ENCODE measurements around the gene GRK1.
A peak's percentile ranks its signal among the peaks of the same experiment; 100 is the strongest.
"Not testable (repeated sequence)": the region's sequence is repeated elsewhere in the genome, so short reads cannot be mapped to it uniquely, and the experiment has no call there.

Gene GRK1

GRCh38 chr13:113667771-113668490 is 912 bp downstream of the GRK1 start:
- no peak for DNase-seq

DNA sequence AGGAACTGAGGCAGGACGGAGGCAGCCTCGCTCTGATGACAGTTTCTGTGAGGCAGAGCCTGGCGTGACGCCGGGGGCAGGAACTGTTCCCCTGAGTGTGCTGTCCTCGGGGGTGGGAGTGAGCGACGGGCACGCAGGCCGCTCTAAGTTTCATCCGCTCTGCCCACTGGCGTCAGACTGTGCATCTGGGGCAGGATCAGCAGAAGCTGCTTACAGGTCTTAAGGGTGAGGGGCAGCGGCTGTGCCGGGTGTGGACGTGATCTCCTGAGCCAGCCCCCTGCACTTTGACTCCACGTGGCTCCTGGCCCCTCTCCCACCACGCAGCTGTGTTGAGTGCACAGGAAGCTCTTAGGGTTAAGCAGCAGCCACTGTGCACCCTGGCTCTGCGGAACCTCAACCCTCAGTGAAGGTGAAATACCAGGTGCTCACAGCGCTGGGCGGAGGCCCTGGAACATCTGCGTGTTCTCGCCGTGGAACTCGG is 1.5 kb downstream of the GRK1 start:
- DNase-seq: no peak

- DNase-seq: no peak
Observed at GRCh38 chr13:113669231-113669754, 2.3 kb downstream of the GRK1 start.

DNA sequence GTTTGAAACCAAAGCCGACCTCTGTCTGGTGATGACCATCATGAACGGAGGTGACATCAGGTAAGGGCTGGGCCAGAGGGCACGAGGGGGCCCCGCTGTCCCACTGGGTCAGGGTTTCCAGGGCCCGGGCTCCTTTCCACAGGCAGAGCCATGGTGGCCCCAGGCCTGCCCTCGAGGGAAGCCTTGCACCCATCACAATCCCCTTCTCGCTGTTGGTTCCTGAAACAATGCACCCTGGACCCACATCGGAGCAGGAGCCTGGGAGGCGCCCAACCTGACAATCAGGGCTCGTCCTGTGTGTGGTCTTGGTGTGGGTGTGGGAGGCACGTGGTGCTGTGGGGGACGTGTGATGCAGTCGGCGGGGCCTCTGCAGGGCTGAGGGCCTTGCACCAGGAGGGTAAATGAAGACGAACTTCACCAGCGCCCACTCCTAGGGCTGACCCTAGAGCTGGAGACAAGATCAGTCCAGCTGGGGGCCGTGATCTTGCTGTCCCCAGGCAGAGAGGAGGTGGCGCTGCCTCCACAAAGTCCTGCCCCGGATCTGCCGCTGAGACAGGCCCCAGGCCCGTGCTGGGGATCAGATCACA is 2.8 kb downstream of the GRK1 start:
- no peak for DNase-seq

- no peak for DNase-seq
Observed at GRCh38 chr13:113670541-113670940, 3.5 kb downstream of the GRK1 start.

- no peak for DNase-seq
Observed at GRCh38 chr13:113671066-113672001, 4.3 kb downstream of the GRK1 start.

DNA sequence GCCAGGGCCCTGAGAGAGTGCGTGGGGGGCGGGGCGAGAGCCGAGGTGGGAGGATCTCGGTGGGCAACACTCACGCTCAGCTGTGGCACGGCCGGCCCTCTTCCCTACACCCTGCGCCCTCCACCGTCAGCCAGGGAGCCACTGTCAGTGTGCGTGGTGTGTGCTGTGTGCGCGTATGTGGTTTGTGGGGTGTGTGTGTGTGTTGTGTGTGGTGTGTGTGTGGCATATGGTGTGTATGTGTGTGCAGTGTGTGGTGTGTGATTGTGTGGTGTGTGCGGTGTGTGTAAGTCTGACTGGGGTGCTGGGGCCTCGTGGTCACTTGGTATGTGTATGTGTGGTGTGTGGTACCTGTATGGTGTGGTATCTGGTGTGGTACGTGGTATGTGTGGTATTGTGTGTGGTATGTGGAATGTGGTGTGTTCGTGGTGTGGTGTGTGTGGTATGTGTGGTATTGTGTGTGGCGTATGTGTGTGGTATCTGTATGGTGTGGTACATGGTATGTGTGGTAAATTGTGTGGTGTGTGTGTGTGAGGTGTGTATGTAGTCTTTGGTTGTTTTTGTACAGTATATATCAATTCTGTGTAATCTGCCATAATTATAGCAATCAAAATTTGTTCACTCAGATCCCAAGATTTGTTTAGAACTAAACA is 5.1 kb downstream of the GRK1 start:
- no peak for DNase-seq

DNA sequence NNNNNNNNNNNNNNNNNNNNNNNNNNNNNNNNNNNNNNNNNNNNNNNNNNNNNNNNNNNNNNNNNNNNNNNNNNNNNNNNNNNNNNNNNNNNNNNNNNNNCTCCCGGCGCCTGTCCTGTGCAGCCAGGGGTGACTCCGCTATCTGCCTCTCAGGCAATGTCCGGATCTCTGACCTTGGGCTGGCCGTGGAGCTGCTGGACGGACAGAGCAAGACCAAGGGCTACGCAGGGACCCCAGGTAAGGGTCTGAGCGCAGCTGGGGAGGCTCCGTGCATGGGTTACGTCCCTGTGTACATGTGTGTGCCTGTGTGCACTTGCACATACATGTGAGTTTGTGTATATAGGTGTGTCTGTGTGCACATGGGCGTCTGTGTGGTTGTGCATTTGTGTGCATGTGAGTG is 55.9 kb downstream of the GRK1 start:
- no peak for DNase-seq

- no peak for DNase-seq
Observed at GRCh38 chr13:113723410-113724015, 56.5 kb downstream of the GRK1 start.

- no peak for DNase-seq
Observed at GRCh38 chr13:113724016-113724758, 57.2 kb downstream of the GRK1 start.

DNA sequence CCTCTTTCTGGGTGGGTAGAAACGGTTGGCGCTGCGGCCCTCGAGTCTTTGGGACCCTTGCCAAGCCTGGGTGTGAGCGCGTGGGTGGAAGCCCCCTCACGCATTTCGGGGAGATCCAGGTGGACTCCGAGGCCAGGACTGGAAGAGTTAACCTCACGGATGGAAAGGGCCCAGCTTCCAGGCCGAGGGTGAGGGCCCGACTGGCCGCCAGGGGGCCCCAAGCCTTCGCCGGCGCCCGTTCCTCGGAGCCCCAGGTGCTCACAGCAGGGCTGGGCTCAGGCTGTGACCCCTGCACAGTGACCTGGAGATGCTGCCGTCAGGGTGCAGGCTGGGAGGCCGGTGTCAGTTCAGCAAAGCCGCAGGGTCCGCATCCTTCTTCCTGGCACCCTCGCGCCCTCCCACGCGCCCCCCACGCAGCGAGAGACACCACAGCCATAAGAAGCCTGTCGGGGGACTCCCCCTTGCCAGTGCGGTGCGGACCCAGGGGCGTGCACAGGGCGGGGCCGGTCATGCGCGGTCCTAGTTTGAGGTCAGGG is 57.8 kb downstream of the GRK1 start:
- DNase-seq: peak; percentile 48

- DNase-seq: not testable (repeated sequence)
Observed at GRCh38 chr13:113725329-113726105, 58.5 kb downstream of the GRK1 start.

DNA sequence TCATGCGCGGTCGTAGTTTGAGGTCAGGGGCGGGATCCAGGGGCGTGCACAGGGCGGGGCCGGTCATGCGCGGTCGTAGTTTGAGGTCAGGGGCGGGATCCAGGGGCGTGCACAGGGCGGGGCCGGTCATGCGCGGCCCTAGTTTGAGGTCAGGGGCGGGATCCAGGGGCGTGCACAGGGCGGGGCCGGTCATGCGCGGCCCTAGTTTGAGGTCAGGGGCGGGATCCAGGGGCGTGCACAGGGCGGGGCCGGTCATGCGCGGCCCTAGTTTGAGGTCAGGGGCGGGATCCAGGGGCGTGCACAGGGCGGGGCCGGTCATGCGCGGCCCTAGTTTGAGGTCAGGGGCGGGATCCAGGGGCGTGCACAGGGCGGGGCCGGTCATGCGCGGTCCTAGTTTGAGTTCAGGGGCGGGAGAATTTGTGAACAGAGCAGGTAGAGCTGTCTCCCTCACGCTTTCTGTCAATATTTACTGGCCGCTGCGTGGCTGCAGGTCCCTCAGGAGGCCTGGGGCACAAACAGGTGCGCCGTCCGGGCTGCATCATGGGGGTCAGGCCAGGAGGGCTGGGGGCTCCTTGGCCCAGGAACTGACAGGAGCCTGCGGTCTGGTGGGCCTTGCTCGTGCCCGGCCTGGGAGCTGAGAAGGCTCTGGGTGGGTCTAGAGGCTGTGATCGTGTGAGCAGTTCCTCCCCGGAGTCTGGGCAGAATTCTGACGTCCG is 59.2 kb downstream of the GRK1 start:
- not testable (repeated sequence) for DNase-seq

DNA sequence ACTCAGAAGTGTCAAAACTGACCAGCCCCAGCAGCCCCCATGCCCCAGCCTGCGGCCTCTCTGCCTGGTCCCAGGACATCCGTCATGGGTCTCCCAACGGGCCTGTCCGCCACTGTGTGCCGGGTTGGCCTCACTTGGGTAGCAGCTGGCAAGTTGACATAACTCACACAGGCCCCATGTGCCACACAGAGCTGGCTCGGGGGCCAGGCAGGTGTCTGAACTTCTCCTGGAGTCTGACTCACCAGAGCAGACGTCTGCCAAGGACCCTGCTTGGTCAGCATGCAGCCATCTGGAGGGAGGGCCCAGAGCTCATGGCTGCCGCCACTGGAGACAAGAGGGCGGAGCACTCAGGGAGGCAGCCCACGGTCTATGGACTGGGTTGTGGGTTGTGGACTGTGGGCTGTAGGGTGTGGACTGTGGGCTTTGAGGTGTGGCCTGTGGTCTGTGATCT is 60.0 kb downstream of the GRK1 start:
- DNase-seq: no peak

DNA sequence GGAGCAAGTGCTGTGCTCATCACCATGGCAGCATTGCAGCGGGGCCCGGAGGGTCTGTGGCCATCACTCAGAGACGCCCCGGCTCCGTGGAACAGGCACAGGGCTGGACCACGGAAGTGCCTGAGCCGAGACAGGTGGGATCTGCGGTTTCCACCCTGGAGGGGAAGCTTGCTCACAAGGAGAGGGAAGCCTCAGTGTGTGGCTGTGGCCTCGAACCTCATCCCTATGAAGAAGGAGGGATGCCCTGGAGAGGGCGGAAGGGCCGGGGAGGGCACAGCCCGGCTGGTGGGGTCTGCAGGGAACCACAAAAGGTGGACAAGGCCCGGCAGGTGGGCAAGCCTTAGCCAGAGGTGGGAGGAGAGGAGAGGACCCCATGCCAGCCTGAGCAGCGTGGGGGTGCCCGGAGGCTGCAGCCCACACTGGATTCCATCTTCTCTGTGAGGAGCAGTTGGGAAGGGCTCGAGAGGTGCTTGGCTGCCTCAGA is 61.6 kb downstream of the GRK1 start:
- DNase-seq: no peak

DNA sequence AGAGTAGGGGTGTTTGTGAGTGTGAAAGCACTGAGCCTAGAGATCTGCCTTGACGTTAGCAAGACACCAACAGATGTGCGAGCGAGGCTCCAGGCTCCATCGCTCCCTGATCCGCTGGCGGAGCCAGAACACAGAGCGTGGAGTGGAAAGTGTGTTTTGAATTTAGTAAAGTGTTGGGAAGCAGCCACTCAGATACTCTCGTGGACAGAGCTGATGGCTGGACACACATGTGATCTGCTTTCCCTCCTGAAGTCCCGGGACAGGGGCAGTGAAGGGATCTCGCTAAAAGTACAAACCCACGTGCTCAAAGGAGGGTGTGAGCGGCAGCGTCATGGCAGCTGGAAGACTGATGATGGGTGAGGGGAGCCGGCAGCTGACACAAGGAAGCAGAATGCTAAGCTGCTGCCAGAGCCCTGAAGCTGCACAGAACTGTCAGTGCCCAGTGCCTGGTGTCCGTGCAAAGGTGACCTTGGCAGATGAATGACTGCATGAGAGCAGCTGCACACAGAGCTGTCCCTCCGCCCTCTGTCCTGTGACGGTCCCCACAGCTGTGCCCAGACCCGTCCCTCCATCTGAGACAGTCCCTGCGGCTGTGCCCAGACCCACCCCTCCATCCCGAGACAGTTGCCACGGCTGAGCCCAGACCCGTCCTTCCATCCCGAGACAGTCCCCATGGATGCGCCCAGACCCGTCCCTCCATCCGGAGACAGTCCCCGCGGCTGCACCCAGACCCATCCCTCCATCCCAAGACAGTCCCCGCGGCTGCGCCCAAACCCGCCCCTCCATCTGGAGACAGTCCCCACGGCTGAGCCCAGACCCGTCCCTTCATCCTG is 62.4 kb downstream of the GRK1 start:
- DNase-seq: no peak

GRCh38 chr13:113730258-113730691 is 63.3 kb downstream of the GRK1 start:
- DNase-seq: no peak

DNA sequence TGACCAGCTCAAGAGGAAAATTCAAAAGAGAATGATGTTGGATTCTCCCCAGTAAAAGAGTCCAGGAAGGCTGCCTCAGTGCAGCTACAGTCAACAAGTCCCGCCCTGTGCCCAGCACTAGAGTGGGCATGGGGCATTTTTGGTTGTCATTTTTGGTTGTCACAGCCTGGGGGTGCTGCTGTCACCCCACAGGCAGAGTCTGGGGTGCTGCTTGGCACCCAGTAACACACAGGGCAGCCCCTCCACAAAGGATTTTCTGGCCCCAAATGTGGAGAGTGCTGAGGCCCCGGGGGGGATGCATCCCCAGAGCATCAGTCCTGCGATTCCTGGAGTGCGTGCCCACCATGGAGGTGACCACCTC is 63.8 kb downstream of the GRK1 start:
- no peak for DNase-seq
